ENCODE data around the gene ANKIB1. TPM values are rescaled to one million over a fixed set of nuclear protein-coding genes. Genes with fewer than 3 reads are reported as not detected.

ANKIB1 gene
- total and polyA plus RNA-seq, 10 donors = 9.0 to 75.3 (median 44.5) TPM

GRCh38 chr7:92331508-92331907 is 85.7 kb downstream of the ANKIB1 start:
- no peak overlapping the region for H3K27ac ChIP-seq

GRCh38 chr7:92332782-92333181 is 87.0 kb downstream of the ANKIB1 start:
- WGBS, 5 donors = 89 to 98% (median 94%) methylated on average over 3 of the region's 3 CpGs
- Histone ChIP-seq H3K4me3 (no peak overlapping the region), H3K4me1 (no peaks in the 10 kb centered on the region), H3K36me3 (peaks cover 0 to 46% (median 3%) of the 10 kb centered on the region in 6 donors), H3K9me3 (peaks cover 0 to 15% (median 9%) of the 10 kb centered on the region in 8 donors), H3K27me3 (replicated peaks in 1 of 7) (no peaks in the 10 kb centered on the region), H3K27ac (no peak overlapping the region)
- no peak for DNase-seq
- intact Hi-C loops (cut with DNase I; ENCODE audit: low total_unique reads) = no loop called here
- no peak for TF ChIP-seq POLR2AphosphoS5 (IDR thresholded peaks at IDR 0.05)

More at GRCh38 chr7:92331508-92331907, 85.7 kb downstream of the ANKIB1 start:
- no peak overlapping the region for H3K4me3 ChIP-seq
- WGBS, 5 donors = 93 to 96% (median 96%) methylated on average over 4 of the region's 4 CpGs
- DNase-seq = no peak
- H3K27me3 ChIP-seq (replicated peaks in 1 of 7) = no peaks in the 10 kb centered on the region
- H3K9me3 ChIP-seq = peaks cover 0 to 15% (median 9%) of the 10 kb centered on the region in 8 donors
- no peaks in the 10 kb centered on the region for H3K4me1 ChIP-seq
- H3K36me3 ChIP-seq = peaks cover 0 to 47% (median 3%) of the 10 kb centered on the region in 6 donors
- TF ChIP-seq POLR2AphosphoS5 (IDR thresholded peaks at IDR 0.05) = no peak
- no peak for TF ChIP-seq POLR2A (IDR thresholded peaks at IDR 0.05)
- no peak for TF ChIP-seq CTCF (IDR thresholded peaks at IDR 0.05 in 8 of 11, conservative IDR thresholded peaks at IDR 0.05 in 3 of 11)
- intact Hi-C loops (cut with DNase I; ENCODE audit: low total_unique reads) = no loop called here

DNA sequence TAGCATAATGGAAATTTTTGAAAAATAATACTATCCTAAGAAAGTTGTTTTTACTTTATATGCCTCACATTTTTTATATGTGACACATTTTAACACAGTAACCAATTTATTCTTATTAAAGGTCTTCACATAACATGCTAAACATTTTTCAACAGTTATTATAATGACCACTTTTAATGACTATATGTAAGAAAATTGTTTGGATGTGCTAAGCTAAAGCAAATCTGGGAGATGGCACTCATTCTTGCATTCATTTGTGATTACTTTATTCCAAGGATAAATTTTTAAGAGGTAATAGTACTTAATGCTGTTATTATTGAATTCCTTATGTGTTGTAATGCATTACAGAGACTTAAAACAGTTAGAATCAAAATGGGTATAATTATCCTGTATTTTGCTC is 88.1 kb downstream of the ANKIB1 start:
- Histone ChIP-seq H3K27me3 (replicated peaks in 1 of 7) (no peaks in the 10 kb centered on the region), H3K4me3 (no peak overlapping the region), H3K36me3 (peaks cover 0 to 37% (median 3%) of the 10 kb centered on the region in 6 donors), H3K4me1 (no peaks in the 10 kb centered on the region), H3K9me3 (peaks cover 0 to 15% (median 9%) of the 10 kb centered on the region in 8 donors), H3K27ac (no peak overlapping the region)
- TF ChIP-seq POLR2AphosphoS5 (IDR thresholded peaks at IDR 0.05) (no peak), POLR2A (IDR thresholded peaks at IDR 0.05) (no peak), CTCF (IDR thresholded peaks at IDR 0.05 in 8 of 11, conservative IDR thresholded peaks at IDR 0.05 in 3 of 11) (no peak)
- intact Hi-C loops (cut with DNase I; ENCODE audit: low total_unique reads) = no loop called here
- DNase-seq = no peak

GRCh38 chr7:92335574-92335973 is 89.8 kb downstream of the ANKIB1 start:
- intact Hi-C loops (cut with DNase I; ENCODE audit: low total_unique reads) = no loop called here
- H3K27me3 ChIP-seq (replicated peaks in 1 of 7) = no peaks in the 10 kb centered on the region
- TF ChIP-seq CTCF (IDR thresholded peaks at IDR 0.05 in 8 of 11, conservative IDR thresholded peaks at IDR 0.05 in 3 of 11) (no peak), POLR2A (IDR thresholded peaks at IDR 0.05) (no peak), POLR2AphosphoS5 (IDR thresholded peaks at IDR 0.05) (no peak)
- H3K9me3 ChIP-seq = peaks cover 0 to 15% (median 9%) of the 10 kb centered on the region in 8 donors
- H3K4me1 ChIP-seq = no peaks in the 10 kb centered on the region
- no peak overlapping the region for H3K27ac ChIP-seq
- no peak overlapping the region for H3K4me3 ChIP-seq
- H3K36me3 ChIP-seq = peaks cover 0 to 27% (median 1%) of the 10 kb centered on the region in 6 donors
- DNase-seq = no peak
